ENCODE measurements around the gene UFD1.

Gene UFD1

DNA sequence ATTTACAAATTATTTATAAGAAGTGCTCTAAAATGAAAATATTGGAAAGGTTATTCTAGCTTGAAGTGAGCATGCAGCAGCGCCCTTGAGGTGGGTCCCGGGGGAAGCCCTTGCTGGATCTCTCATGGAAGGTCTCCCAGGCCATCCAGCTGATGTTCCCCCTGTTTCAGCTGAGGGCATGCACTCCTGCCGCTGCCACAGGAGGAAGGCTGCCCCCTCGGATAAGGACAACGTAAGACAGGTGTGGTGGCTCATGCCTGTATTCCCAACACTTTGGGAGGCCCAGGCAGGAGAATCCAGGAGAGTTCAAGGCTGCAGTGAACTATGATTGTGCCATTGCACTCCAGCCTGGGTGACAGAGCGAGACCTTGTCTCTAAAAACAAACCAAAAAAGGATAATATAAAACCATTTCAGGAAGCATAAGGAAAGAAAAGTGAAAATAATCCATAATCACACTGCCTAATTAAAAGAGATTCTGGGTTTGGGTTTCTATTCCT, 15.7 kb upstream of the UFD1 start:
- no peak for DNase-seq

DNA sequence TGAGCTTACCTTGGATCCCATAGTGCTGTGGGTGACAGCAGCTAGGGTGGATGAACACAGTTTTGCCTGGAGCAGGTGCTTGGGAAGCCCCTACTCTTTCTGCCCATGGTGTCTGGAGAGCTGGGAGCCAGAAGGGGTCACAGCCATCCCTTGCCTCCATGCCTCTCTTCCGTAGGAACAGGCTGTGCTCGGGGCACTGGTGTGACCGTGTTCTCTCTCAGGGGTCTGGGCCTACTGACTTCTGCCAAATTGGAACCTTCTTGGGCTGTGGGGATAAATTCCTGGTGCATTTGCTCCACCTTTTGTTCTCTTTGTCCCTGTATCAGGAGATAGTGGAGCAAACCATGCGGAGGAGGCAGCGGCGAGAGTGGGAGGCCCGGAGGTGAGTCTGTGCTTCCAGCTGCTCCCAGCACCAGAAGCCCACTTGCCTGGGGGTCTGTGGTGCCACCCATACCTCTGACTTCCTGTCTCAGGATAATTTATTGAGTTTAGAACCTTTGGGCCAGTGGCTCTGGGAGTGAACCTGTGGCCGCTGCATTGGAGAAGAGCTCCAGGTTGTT, 15.1 kb upstream of the UFD1 start:
- no peak for DNase-seq

DNA sequence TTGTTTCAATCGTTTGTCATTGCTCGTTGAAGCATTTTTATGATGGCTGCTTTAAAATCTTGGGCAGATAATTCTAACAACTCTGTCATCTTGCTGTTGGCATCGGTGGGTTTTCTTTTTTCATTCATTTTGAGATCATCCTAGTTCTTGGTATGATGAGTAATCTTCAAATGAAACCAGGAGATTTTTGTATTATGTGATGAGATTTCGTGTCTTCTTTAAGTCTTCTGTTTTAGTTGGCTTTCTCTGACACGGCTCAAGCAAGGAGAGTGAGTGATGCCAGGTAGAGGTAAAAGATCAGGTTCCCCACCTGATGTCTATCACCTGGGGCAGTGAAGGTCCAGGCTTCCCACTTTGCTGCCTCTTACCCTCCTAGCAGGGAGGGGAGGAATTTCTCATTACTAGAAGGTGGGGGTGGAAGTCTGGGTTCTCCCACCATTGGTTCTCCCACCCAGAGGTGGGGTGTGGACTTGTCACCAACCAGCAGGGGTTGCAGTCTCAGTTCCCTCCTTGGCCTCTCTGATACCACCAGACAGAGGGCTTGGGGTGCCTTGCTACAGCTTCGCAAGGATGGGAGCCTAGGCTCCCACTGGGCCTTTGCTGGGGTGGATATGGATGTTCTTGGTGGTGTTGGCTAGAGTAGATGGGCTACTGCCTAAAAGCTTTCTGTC, 13.6 kb upstream of the UFD1 start:
- DNase-seq: no peak

DNA sequence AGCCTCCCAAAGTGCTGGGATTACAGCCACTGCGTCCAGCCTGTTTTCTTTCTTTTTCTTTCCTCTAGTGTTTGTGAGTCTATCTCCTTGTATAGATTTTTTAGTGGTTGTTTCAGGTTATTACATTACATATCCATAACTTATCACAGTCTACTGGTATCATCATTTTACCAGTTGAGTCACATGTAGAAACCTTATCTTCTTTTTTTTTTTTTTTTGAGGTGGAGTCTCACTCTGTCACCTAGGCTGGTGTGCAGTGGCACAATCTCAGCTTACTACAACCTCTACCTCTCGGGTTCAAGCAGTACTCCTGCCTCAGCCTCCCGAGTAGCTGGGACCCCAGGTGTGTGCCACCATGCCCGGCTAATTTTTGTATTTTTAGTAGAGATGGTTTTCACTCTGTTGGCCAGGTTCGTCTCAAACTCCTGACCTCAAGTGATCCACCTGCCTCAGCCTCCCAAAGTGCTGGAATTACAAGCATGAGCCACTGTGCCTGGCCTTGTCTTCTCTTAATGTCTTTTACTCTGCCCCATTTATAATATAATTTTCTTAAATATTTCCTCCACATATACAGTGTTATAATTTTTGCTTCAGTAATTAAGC, 11.7 kb upstream of the UFD1 start:
- no peak for DNase-seq

DNA sequence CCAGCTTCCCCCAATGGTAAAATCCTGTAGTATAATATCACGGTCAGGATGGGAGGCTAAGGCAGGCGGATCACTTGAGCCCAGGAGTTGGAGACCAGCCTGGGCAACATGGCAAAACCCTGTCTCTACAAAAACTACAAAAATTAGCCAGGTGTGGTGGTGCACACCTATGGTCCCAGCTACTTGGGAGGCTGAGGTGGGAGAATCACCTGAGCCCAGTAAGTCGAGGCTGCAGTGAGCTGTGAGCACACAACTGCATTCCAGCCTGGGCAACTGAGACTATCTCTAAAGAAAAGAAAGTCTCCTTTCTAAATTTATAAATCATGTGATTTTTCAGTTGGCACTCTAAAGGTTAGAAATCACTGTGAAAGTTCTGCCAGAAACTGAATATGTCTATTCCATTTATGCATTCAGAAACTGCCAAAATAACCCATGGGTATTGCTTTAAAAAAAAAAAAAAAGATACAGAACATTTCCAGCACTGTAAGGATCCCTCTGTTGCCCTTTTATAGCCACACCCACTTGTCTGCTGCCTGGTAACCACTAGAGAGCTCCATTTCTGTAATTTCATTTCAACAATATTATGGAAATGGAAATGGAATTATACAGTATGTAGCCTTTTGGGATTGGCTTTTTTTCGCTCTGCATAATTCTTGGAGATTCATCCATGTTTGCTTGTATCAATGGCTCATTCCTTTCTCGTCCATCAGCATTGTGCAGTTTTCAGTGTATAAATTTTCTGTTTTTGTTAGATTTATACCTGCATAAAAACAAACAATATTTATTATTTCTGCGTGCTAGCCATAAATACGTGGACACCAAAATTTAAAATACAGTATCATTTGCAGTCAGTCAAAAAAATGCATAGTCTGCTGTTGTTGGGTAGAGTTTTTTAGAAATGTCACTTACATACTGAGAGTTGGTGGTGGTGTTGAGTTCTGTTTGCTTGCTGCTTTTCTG, 10.2 kb upstream of the UFD1 start:
- DNase-seq: no peak

DNA sequence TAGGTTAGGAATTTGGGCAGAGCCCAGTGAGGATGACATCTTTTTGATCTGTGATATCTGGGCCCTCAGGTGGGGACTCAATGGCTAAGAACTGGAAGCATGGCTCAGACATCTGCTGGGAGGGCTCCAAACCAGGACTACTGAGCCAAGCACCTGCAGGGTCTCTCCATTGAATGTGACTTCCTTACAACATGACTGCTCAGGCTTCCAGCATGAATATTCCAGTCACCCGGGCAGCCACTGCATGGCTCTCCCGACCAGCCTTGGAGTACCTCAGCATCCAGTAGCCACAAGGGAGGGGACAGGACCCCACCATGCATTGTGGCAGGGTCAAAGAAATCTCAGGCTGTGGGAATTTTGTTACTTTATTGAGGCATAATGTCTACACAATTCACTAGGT, 9.3 kb upstream of the UFD1 start:
- DNase-seq: no peak

DNA sequence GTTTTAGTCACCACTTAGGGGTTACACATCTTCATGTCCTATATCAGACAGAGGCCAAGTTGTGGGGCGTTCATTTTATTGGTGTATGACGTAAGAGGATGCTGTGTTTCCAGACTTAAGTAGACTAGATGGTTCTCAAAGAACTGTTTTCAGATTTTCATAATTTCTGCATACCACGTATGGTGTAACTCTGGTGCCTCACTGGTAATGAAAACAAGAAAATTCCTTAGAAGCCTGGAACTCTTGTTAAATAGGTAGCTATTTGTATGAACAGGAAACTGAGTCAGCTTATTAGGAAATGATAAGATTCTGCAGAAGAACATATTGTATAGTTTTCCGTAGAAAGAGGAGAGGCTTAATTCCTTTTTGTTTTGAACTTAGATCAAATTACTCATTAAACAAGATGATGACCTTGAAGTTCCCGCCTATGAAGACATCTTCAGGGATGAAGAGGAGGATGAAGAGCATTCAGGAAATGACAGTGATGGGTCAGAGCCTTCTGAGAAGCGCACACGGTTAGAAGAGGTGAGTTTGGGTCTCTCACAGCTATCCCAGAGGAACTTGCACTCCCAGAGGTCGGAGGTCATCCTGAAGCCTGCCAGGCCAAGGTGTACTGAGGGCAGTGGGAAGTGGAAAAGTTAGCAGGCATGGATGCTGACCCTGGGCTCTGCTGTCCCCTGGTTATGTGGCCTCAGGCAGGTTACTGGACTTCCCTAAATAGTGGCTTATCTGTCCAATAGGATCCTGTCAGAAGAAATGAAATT, 4.7 kb upstream of the UFD1 start:
- no peak for DNase-seq

DNA sequence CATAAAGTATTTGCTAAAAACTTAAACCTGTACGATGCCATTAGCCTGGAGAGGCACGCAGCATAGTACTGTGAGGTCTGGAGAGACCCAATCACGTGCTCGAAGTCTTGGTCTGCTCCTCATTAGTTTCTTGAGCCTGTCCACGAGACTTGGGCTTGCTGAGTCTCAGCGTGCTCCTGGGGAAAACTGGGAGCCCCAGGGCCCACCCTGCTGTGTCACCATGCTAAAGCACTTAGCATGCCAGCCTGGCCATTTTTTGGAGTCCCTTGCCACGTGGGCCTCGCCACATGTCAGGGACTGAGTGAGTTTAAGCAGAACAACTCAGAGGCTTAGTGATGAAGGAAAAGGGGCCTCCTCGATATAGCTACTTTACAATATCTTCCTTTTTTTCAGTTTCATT, 3.3 kb upstream of the UFD1 start:
- no peak for DNase-seq

DNA sequence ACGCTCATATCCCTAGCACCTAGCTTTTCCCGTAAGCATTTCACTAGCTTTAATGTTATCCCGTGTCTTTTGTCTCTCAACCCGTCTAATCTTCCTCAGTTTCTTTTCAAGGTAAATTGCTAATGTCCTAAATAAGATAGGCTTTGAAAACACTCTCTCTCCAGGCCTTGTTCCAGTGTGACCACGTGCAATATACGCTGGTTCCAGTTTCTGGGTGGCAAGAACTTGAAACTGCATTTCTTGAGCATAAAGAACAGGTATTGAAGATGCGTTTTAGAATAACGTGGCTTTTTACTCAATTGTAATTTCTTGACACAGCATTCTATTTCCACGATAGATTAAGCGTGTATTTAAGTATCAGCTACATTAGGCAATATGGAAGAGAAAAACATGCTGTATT, 1.8 kb upstream of the UFD1 start:
- no peak for DNase-seq

DNA sequence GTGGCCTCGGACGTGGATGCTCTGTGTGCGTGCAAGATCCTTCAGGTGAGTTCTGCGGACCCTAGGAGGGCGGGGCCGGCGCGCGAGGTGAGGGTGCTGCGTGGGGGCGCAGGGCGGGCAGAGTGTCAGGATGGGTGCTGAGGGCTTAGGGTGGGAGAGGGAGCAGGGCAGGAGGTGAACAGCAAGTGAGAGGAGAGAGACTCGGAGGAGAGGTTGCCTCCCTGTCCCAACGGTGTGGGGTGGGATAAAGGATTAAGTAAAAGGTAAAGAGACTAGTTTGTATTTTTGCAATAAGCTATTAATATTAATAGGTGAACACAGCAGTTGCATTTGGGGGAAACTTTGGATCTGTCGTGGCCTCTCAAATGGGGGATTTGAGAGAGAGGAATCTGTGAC, 1.2 kb upstream of the UFD1 start:
- no peak for DNase-seq

DNA sequence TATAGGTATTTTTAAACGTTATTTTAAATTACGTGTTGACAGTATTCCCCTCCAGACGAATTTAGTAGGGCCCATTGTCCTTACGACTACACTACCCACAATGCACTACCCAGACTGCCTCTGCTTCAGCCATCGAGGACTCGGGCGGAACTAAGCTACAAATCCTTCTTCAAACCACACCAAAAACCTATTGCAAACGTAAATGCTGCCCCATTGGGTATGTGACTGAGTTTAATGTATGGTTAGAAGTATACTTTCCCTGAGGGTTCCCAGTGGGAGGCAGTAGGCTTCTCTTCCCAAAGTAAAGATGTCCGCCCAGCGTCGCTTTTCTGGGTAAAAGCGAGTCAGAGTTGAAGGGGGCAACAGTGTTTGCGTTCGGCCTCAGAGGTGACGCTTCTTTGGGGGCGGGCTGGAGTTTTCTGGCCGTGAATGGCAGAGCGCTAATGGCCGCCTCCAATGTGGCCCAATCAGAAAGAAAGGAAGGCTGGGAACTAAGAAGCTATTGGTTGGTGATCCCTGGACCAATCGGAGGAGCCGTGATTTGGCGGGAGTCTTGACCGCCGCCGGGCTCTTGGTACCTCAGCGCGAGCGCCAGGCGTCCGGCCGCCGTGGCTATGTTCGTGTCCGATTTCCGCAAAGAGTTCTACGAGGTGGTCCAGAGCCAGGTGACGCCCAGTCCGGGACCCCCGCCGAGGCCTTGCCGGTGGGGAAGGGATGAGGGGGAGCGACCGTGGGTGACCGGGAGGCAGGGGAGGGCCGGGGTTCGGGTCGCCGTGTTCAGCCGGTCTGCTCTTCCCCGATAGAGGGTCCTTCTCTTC, 571 bp upstream of the UFD1 start, which contains the start of gene CDC45:
CDC45 (plus strand) TSS at position 566 of the 818 bp plus-strand sequence; CDS start at position 615, 49 bp downstream.
- peak; percentile 98 for DNase-seq

DNA sequence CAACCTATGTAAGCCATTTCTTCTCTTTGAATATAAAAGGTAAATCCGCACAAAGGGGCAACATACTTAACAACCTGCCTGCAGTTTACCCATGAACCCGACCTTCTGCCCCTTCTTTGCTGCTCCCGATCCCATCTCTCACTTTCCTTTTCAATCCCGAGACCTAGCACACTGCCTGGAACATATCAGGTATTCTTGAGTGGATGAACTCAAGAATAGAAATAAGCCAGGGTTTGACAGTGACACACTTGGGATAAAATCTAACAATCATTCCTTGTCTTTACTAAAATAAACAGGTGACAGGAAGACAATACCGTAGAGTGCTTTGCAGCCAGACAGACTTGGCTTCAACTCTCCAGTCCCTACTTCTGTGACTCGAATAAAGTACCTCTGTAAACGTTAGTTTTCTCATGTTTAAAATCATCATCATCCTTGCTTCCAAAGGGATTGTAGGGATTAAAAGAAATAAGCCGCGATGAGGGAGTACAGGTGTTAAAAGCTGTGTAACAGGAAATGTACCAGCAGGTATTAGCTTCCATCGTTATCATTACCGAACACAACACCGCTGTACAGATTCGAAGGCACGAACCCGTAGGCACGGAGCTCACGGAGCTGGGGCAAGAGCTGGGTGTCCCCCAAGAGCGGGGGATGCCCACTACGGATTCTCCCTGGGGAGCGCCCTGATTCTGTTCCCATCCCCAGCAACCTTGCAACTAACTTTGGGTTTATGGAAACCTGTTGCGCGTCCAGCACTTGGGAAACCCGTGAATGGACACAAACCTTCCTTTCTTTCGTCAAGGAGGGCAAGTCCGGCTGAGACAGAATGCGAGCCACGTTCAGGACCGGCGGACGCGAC, 720 bp downstream of the UFD1 start:
- no peak for DNase-seq

DNA sequence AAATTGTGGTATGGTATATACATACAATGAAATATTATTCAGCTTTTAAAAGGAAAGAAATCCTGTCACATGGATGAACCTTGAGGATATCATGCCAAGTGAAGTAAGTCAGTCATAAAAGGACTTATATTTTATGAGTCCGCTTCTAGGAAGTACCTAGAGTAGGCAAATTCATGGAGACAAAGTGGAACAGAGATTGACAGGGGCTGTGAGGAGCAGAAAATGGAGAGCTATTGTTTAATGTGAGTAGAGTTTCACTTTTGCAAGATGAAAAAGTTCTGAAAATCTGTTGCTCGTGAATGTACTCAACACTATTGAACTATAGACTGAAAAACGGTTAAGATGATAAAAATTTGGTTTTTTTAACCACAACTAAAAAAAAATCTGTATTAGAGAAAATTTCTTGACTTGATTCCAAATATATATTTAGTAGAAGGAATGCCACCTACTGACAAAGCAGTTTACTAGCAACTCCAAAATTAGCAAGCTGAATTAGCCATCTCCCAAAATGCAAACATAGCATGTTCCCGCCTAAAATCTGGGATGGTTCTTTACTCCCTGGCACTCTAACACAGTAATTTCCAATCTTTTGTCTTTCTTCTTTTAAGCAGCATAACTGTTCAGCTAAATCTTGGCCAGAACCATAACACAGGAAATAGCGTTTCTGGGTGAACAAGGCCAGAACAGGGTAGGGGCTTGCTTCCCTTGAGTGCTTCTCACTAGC, 1.5 kb downstream of the UFD1 start:
- no peak for DNase-seq

DNA sequence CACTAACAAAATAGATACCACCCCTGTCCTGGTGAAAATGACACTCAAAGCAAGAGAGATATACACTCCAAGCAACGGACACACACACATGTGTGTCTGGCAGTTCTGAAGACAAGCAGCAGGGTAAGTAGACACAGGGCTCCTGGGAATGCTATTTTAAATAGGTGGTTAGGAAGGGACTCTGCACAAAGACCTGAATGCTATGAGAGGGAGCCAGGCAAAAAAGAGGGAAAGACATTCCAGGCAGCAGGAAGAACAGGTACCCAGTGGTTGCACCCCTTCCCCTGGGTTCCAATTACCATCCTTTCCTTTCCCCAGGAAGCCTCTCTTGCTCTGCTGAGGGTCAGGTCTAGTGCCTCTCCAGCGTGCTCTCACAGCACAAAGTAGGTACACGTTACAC, 3.0 kb downstream of the UFD1 start:
- no peak for DNase-seq

DNA sequence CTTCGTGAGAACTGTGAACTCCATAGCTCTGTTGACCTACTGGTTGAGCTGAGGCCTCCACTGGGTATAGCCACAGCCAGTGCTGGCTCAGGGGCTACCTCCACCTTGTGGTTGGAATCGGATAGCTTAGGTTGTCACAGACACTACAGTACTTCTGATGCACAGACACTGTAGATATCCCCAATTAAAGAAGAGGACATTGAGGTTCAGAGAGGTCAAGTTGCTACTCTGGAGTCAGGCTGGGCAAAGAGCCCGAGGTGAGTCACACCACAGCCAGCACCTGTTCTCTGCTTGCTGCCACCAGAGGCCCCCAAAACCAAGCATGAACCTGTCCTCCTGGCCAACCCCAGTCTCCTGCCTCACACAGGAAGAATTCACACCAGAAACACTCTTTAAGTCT, 5.4 kb downstream of the UFD1 start:
- no peak for DNase-seq

DNA sequence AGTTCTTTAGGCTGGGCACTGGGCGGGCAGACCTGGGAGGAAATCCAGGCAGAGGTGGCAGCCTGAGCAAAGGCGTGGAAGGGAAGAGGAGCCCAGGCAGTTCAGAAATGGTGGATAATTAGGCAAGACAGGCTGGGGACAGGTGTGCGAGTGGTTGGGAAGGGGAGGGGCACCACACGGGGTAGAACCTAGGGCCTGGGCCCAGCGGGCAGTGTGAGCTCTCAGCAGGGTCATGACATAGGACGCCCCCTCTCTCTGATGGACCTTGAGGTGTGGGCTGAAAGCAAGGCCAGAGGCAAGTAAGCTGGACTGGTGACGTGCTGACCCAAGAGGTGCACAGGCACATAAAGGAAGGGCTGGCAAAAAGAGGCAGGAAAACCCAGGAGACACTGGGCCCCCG, 6.8 kb downstream of the UFD1 start:
- DNase-seq: no peak

DNA sequence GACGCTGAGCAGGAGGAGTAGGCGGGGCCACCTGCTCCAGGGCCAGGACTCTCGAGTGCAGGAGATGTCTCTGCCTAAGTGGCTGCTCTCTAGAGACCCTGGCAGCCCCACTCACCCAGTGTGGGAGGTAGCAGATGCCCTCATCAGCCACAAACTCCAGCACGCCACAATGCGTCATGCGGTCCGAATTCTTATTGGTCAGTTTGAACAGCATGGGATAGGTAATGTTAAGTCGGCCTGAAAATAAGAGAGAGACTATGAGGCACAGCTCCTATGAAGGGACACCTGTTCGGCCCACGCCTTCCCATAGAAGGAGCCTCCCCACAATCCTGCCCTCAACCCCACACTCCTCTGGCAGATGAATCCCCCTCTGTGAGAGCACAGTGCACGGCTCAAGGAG, 7.4 kb downstream of the UFD1 start:
- no peak for DNase-seq

DNA sequence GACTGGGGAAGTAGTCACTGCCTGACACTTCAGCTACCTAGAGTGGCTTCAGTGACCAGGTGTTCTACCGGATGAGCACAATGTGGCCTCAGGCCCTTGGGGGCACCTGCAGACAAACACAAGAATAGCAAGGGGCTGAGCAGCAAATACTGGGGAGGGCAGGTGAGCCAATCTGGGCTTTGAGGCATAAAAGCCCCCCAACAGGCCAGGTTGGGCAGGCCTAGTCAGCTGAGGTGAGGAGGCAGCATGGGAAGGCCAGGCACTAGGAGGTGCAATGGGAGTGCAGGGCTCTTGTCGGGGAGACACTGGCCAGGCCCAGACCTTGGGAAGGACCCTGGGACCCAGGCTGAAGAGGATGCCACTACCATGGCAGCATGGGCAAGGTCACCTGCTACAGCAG, 9.0 kb downstream of the UFD1 start:
- DNase-seq: no peak

DNA sequence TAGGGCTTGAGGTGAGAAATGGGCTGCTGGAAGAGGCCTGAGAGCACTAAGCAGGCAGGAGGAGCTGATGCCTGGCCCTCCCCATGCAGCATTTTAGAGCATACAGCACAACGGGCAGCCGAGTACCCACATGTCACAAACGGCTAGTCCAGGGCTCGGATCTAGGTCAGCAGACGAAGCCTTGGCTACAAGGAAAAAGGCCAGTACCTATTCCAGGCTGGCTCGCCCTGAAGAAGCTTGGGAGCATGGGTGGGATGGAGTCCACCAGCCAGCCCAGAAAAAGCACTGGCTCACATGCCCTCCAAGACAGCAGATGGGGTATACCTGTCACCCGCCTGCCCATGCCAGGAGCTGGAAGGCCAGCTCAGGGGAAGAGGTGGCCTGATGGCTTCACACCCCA, 9.6 kb downstream of the UFD1 start:
- no peak for DNase-seq

DNA sequence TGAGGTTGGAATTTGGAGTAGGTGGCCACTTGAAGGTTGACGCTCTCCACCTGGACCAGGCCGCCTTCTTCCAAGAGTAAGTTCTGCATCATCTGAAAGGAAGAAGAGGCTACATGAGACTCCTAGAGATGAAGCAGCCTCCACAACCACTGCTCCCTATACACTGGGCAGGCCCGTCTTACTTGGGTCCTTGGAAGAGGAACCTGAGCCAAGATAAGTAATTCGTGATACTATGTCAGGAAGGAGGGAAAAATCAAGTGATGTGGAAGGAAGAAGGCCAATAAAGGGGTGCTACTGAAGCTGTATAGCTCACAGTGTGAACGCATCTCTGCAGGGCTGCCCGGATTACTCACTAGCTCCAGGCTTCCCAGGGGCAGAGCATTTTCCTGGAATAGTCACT, 11.1 kb downstream of the UFD1 start:
- DNase-seq: no peak

All from left hindlimb (tissue), 1 donor.